AG04449 (cell line): ENCODE data around the gene CD79A.

ENCODE experiments used
- CTCF ChIA-PET: fragments of 350-600 bp; formaldehyde crosslinking; extraction: SDS; loops from one replicate; lab custom pipeline; 2021; ENCODE audit warnings: antibody characterized with exemption; lab: Yijun Ruan, JAX
- POLR2A ChIA-PET: fragments of 400-600, 350-600 bp; formaldehyde crosslinking; extraction: SDS; loops from one replicate; lab custom pipeline; 2020; ENCODE audit warnings: antibody characterized with exemption, inconsistent platforms; lab: Yijun Ruan, JAX
- DNase-seq: peaks from one replicate; pipeline ENCODE4 v3.0.0-alpha.2; 2010; ENCODE audit warnings: low read depth, low spot score
- H3K4me3 ChIP-seq: 2 replicates; pipeline ENCODE4 v1.5.1; 2011; ENCODE audit warnings: low read depth, mild to moderate bottlenecking, control low read depth, low read length
- TF ChIP-seq, protein P1 (sequence below): IDR thresholded peaks from one replicate; pipeline ENCODE4 v1.5.1; 2011; ENCODE audit warnings: mild to moderate bottlenecking, moderate library complexity, low read length, control low read depth, inconsistent platforms; ENCODE audit not compliant: insufficient read depth; ENCODE audit errors: missing control alignments

The CD79A gene

DNA sequence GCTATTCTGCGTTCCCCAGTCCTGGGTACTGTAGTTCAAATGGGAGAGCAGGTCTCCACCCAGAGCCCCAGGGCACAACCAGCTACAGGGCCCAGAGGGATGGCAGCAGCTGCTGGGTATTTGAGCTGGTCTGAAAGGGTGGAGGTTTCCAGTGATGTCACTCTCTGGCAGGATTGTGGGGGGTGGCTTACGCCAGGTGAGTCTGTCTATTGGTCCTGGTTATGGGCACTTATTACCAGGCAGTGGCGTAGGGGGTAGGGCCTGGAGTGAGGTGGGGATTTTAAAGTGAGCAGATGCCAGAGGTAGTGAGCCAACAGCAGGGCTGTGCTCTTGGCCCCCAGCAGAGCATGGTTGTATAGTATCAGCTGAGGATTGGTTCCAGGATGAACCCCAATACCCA, 10.8 kb upstream of the CD79A start:
- H3K4me3 ChIP-seq = no peak overlapping the region
- ChIA-PET CTCF (interaction anchor here (1.1 kb wide), 1 partner anchor 20 kb away, joined by 3 read pairs; no protein-coding TSS in a partner anchor), POLR2A (no interaction called here)
- no peak for DNase-seq
- TF ChIP-seq, protein P1, sequence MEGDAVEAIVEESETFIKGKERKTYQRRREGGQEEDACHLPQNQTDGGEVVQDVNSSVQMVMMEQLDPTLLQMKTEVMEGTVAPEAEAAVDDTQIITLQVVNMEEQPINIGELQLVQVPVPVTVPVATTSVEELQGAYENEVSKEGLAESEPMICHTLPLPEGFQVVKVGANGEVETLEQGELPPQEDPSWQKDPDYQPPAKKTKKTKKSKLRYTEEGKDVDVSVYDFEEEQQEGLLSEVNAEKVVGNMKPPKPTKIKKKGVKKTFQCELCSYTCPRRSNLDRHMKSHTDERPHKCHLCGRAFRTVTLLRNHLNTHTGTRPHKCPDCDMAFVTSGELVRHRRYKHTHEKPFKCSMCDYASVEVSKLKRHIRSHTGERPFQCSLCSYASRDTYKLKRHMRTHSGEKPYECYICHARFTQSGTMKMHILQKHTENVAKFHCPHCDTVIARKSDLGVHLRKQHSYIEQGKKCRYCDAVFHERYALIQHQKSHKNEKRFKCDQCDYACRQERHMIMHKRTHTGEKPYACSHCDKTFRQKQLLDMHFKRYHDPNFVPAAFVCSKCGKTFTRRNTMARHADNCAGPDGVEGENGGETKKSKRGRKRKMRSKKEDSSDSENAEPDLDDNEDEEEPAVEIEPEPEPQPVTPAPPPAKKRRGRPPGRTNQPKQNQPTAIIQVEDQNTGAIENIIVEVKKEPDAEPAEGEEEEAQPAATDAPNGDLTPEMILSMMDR = no peak

DNA sequence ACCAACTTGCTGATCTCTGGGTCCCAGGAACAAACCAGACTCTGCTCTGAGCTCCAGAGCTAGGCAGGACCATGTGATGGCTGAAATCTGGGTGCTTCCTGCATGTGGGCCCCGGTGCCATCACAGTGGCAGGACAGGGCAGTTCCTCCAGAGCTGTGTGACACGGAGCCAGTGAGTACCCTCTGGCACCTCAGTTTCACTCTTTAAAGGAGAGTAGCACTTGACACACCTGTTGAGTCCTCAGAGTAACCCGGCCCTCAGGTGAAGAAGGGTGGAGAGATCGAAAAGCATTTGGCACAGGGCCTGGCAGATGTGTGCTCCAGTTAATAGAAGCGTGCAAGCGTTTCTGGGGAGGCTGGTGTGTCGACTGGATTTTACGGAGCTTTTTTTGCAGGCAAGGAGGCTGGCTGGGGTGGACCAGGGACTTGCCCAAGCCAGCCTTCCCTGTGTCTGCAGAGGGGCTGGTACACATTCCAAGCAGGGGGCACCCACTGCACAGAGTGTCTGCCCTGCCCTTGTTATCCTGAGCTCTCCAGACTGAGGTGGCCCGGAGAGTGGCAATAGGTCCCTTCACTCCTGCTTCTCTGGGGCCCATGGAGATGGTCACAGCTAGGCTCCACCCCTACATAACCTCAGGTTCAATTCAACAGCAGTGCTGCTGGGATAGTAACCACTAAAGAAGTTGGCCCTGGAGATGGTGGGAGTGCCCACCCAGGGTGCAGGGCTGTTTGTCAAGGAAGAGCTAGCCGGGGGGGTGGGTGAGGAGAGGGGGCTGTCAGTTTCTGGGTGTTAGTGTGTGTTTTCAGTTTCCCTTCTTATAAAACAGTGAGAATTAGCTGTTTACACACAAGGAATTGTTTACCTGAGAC, 8.7 kb upstream of the CD79A start:
- TF ChIP-seq, protein P1 = no peak
- DNase-seq = no peak
- ChIA-PET CTCF (interaction anchor here (1.1 to 1.3 kb wide), 2 partner anchors 9 to 89 kb away, joined by 3 to 5 read pairs; partner anchors contain the start of gene RPS19), POLR2A (interaction anchor here (1.8 kb wide), 1 partner anchor 9 kb away, joined by 5 read pairs; the partner anchor contains the start of gene RPS19)
- no peak overlapping the region for H3K4me3 ChIP-seq

DNA sequence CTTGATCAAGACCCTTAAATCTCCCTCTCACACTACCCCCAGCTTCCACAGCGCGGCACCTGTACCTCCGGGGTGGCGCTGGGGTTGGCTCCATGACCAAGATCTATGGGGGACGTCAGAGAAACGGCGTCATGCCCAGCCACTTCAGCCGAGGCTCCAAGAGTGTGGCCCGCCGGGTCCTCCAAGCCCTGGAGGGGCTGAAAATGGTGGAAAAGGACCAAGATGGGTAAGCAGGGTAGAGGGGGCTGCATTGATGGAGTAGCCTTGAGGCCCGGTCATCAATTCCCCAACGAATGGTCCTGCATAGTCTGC, 8.1 kb upstream of the CD79A start:
- TF ChIP-seq, protein P1 = no peak
- DNase-seq = no peak
- ChIA-PET CTCF (interaction anchor here (1.1 to 1.3 kb wide), 2 partner anchors 9 to 88 kb away, joined by 3 to 5 read pairs; partner anchors contain the start of gene RPS19), POLR2A (interaction anchor here (1.8 kb wide), 1 partner anchor 9 kb away, joined by 5 read pairs; the partner anchor contains the start of gene RPS19)
- no peak overlapping the region for H3K4me3 ChIP-seq

DNA sequence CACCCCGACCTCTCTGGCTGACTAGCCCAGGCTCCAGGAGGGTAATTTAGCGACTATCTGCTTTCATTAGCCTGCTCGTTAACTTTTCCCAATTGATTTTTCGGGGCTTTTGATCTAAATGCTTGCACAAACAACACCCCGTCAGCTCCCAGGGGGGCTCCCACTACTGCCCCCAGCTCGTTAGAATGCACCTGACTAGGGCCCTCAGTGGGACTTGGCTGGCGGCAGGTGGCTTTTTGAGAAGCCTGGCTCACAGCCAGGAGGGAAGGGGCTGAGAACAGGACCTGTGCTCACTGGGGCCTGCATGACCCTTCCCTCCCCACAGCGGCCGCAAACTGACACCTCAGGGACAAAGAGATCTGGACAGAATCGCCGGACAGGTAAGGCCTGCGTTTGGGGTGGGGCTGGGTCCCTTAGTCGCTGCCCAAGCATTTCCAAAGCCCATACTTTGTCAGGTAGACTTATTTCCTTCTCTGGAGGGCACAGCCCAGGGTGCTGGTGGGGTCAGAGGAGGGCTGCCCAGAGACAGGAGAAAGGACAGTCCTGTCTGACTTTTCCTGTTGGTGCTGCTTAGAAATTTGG, 7.6 kb upstream of the CD79A start:
- H3K4me3 ChIP-seq = no peak overlapping the region
- POLR2A ChIA-PET = interaction anchor here (1.8 to 4.5 kb wide), 2 partner anchors 9 to 10 kb away, joined by 5 to 27 read pairs; partner anchors contain the start of gene RPS19
- TF ChIP-seq, protein P1 = no peak
- no peak for DNase-seq
- CTCF ChIA-PET = no interaction called here

DNA sequence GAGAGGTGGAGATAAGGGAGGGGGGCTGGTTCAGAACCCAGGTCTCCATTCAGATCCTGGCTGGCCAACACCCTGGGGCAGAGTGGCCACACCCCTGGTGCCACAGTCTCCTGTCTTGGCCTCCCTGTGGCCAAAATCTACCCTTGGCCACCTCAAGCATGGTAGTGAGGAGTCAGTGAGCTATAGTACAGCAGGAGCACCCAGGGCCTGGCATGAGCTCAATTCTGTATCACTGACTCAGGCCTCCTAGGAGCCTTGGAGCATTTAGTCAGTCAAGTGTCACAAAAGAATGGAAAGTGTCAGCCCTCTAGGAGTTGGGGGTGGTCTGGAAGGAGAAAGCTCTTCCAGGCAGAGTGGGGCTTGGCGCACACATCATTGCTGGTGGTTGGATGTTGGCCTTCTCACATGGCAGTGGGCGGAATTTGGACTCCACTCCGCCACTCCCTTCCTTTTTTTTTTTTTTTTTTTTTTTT, 6.6 kb upstream of the CD79A start:
- H3K4me3 ChIP-seq = no peak overlapping the region
- DNase-seq = no peak
- ChIA-PET CTCF (interaction anchor here (1.0 to 1.5 kb wide), 3 partner anchors 10 to 72 kb away, joined by 3 to 7 read pairs (median 4); partner anchors contain the start of gene RPS19), POLR2A (interaction anchor here (0.5 to 4.5 kb wide), 2 partner anchors 10 to 89 kb away, joined by 5 to 27 read pairs; partner anchors contain the start of genes RABAC1 and RPS19)
- TF ChIP-seq, protein P1 = no peak
